ENCODE measurements around the gene RFX3. TPM values are rescaled to one million over a fixed set of nuclear protein-coding genes. Genes with fewer than 3 reads are reported as not detected.

The RFX3 gene
- total RNA-seq, 1 donor from 2014 or later = 18.5 TPM

DNA sequence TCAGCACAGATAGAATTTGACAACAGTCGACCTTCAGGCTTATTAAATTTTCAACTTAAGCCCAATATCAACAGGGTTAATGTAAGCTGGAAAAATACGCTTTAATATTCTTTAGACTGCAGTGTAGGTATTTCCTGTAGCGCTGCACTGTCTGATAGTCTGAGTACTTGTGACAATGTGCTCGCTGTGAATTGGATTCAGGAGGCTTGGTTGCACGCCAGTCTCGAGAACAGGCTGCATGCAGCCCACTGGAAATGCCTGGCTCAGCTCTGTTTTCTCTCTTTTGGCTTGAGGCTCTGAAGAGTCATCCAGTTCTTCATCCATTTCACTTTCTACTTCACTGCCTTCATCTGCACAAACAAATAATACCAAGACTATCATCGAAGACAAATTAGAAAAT, 300.9 kb downstream of the RFX3 start:
- DNase-seq (ENCODE audit: low spot score) = no peak
- H3K27ac Mint-ChIP-seq (ENCODE audit: unreplicated experiment) = no peak overlapping the region
- H3K4me1 Mint-ChIP-seq (ENCODE audit: unreplicated experiment) = no peaks in the 10 kb centered on the region
- H3K27me3 Mint-ChIP-seq (ENCODE audit: unreplicated experiment) = no peaks in the 10 kb centered on the region
- no peaks in the 10 kb centered on the region for H3K9me3 Mint-ChIP-seq (ENCODE audit: unreplicated experiment)
- H3K4me3 Mint-ChIP-seq (ENCODE audit: unreplicated experiment) = no peak overlapping the region
- no peaks in the 10 kb centered on the region for H3K36me3 Mint-ChIP-seq (ENCODE audit: low read depth, unreplicated experiment)
- TF ChIP-seq, protein P1, sequence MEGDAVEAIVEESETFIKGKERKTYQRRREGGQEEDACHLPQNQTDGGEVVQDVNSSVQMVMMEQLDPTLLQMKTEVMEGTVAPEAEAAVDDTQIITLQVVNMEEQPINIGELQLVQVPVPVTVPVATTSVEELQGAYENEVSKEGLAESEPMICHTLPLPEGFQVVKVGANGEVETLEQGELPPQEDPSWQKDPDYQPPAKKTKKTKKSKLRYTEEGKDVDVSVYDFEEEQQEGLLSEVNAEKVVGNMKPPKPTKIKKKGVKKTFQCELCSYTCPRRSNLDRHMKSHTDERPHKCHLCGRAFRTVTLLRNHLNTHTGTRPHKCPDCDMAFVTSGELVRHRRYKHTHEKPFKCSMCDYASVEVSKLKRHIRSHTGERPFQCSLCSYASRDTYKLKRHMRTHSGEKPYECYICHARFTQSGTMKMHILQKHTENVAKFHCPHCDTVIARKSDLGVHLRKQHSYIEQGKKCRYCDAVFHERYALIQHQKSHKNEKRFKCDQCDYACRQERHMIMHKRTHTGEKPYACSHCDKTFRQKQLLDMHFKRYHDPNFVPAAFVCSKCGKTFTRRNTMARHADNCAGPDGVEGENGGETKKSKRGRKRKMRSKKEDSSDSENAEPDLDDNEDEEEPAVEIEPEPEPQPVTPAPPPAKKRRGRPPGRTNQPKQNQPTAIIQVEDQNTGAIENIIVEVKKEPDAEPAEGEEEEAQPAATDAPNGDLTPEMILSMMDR (IDR thresholded peaks at IDR 0.05; ENCODE audit: unreplicated experiment) = no peak

DNA sequence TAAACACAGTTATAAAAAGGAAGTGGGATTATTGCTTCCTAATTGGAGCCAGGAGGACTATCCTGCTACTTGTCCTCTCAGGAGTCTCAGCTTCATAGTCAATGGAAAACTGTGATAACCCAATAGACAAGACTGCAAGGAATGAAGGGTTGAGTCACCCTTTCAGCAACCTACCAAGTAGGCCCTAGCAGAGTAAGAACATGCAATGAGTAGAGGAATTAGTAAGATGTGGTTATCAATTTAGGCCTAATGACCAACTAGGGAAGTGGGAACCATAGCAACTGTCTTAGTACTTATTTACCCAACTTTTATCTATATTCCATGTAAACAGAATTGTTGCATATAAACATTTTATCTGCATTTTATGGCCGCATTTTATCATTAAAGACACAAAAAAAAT, 310.1 kb downstream of the RFX3 start:
- DNase-seq (ENCODE audit: low spot score) = no peak
- Mint-ChIP-seq H3K9me3 (ENCODE audit: unreplicated experiment) (no peaks in the 10 kb centered on the region), H3K27me3 (ENCODE audit: unreplicated experiment) (no peaks in the 10 kb centered on the region), H3K4me1 (ENCODE audit: unreplicated experiment) (no peaks in the 10 kb centered on the region), H3K27ac (ENCODE audit: unreplicated experiment) (no peak overlapping the region), H3K4me3 (ENCODE audit: unreplicated experiment) (no peak overlapping the region), H3K36me3 (ENCODE audit: low read depth, unreplicated experiment) (no peaks in the 10 kb centered on the region)
- TF ChIP-seq, protein P1 (IDR thresholded peaks at IDR 0.05; ENCODE audit: unreplicated experiment) = no peak

DNA sequence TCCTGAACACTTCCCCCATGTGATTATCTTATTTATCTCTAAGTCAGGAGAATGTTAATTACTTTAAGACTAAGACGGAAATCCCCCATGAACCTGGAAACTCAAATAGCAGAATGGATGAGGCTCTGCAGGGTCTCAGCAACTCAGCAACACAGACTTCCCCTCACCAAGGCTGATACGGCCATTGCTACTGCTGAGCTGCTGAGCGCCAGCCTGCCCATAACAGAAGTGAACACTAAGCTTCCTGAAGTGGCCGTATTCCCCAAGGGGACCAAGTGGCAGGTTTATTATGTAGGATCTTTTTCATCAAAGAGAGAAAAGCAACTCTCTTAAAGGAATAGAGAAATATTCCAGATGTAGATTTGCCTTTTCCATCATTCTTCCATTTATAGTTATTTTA, 311.1 kb downstream of the RFX3 start:
- DNase-seq (ENCODE audit: low spot score) = no peak
- Mint-ChIP-seq H3K4me1 (ENCODE audit: unreplicated experiment) (no peaks in the 10 kb centered on the region), H3K4me3 (ENCODE audit: unreplicated experiment) (no peak overlapping the region), H3K27ac (ENCODE audit: unreplicated experiment) (no peak overlapping the region), H3K9me3 (ENCODE audit: unreplicated experiment) (no peaks in the 10 kb centered on the region), H3K27me3 (ENCODE audit: unreplicated experiment) (no peaks in the 10 kb centered on the region), H3K36me3 (ENCODE audit: low read depth, unreplicated experiment) (no peaks in the 10 kb centered on the region)
- TF ChIP-seq, protein P1 (IDR thresholded peaks at IDR 0.05; ENCODE audit: unreplicated experiment) = no peak

DNA sequence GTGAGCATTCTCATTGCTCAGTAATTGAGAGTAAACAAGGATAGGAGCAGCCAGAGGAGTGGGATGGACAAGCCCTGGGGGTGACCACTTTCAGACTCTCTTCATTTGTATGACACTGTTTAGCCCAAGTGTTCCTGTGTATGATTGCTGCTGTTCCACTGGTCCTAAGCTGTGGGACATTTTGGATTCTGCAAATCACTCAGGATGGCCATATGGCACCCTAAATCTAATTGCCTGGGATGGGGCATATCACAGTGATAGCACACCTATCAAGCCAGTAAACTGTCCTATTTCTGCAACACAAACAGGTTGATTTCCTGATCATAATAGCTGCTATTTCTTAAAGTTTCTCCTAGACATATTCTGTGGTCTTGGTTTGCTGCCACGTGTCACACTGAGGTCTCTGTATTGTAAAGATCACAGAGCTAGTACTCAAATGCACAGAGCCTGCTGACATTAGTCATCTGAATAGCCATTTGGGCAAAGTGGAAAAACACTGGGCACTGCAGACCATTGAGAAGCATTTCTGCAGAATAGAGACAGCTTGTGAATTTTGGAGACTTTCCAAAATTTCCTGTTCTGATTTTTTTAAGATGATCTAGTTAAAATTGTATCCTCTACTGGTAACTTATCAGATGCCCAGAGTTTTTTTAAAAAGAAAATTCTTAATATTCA, 320.2 kb downstream of the RFX3 start:
- H3K9me3 Mint-ChIP-seq (ENCODE audit: unreplicated experiment) = no peaks in the 10 kb centered on the region
- no peaks in the 10 kb centered on the region for H3K4me1 Mint-ChIP-seq (ENCODE audit: unreplicated experiment)
- no peak for DNase-seq (ENCODE audit: low spot score)
- H3K36me3 Mint-ChIP-seq (ENCODE audit: low read depth, unreplicated experiment) = no peaks in the 10 kb centered on the region
- H3K4me3 Mint-ChIP-seq (ENCODE audit: unreplicated experiment) = no peak overlapping the region
- no peak overlapping the region for H3K27ac Mint-ChIP-seq (ENCODE audit: unreplicated experiment)
- TF ChIP-seq, protein P1 (IDR thresholded peaks at IDR 0.05; ENCODE audit: unreplicated experiment) = no peak
- H3K27me3 Mint-ChIP-seq (ENCODE audit: unreplicated experiment) = no peaks in the 10 kb centered on the region

DNA sequence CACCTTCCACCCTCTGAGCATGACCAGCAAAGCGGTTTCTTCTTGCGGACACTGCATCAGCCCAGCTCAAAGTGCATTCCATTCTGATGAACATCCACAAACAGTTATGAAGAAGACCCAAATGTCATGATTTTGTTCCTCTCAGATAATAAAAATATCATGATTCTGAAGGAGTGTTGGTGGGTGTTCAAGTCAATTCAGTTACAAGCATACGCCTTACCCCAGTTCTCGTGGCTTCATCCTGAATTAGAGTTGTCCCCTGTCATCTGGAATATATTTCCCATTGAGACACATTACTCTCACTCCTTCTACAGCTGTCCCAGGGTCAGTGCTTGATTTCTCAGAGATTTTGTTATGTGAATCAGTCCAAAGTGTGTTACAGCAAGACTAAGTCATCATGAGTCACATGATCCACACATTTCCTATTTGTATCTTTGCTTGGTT, 325.4 kb downstream of the RFX3 start:
- DNase-seq (ENCODE audit: low spot score) = no peak
- no peaks in the 10 kb centered on the region for H3K36me3 Mint-ChIP-seq (ENCODE audit: low read depth, unreplicated experiment)

More for the DNA sequence above, 325.4 kb downstream of the RFX3 start:
- Mint-ChIP-seq H3K4me3 (ENCODE audit: unreplicated experiment) (no peak overlapping the region), H3K9me3 (ENCODE audit: unreplicated experiment) (no peaks in the 10 kb centered on the region), H3K27me3 (ENCODE audit: unreplicated experiment) (no peaks in the 10 kb centered on the region), H3K4me1 (ENCODE audit: unreplicated experiment) (no peaks in the 10 kb centered on the region), H3K27ac (ENCODE audit: unreplicated experiment) (no peak overlapping the region)
- TF ChIP-seq, protein P1 (IDR thresholded peaks at IDR 0.05; ENCODE audit: unreplicated experiment) = no peak
